SK-N-MC (cell line): ENCODE results near the gene ELMO1.

Experiments
- EZH2 ChIP-seq: fragments of 200-600 bp; sonication (generic); IDR thresholded peaks from one replicate; pipeline ENCODE4 v1.6.1; 2017; ENCODE audit warnings: antibody characterized with exemption
- FOXP2 ChIP-seq: optimal IDR thresholded peaks from 2 replicates; pipeline ENCODE3; 2011; ENCODE audit warnings: mild to moderate bottlenecking, moderate library complexity; ENCODE audit not compliant: insufficient read depth; ENCODE audit errors: extremely low read length, control extremely low read depth
- POLR2AphosphoS5 ChIP-seq: IDR thresholded peaks from 2 replicates; pipeline ENCODE4 v1.6.1; 2012; ENCODE audit warnings: mild to moderate bottlenecking, low read depth, low read length, borderline replicate concordance

DNA sequence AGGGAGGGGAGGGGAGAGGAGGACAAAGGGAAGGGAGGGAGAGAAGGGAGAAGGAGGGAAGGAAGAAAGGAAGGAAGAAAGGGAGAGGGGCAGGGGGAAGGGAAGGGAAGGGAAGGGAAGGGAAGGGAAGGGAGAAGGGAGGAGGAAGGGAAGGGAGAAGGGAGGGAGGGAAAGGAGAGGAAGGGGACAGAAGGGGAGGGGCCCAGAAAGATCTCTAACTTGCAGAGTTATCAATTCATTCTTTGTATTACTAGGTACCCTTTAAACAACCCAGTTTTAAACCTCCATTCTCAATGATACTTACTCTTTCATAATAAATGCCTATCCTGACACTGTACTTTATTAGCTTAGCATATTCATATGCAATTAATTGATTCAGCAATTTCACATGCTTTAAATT is 192.0 kb downstream of the ELMO1 start:
- TF ChIP-seq FOXP2, result no peak
- TF ChIP-seq POLR2AphosphoS5, result no peak
- TF ChIP-seq EZH2, result no peak
